GM15510 (cell line): ENCODE measurements around the gene MRAS.

ENCODE experiments used
- POLR2A ChIP-seq: IDR thresholded peaks from 3 replicates; pipeline ENCODE4 v1.6.1; 2011; ENCODE audit warnings: borderline replicate concordance; ENCODE audit not compliant: insufficient read length; ENCODE audit errors: extremely low read depth

Gene MRAS

GRCh38 chr3:138434875-138435772, 86.7 kb downstream of the MRAS start:
- TF ChIP-seq POLR2A, result no peak

GRCh38 chr3:138435840-138436239, 87.5 kb downstream of the MRAS start:
- no peak for TF ChIP-seq POLR2A

- TF ChIP-seq POLR2A, result no peak
These were observed 88.9 kb downstream of the MRAS start for GRCh38 chr3:138437281-138437680.

GRCh38 chr3:138438896-138439295, 90.5 kb downstream of the MRAS start:
- TF ChIP-seq POLR2A, result no peak

GRCh38 chr3:138439646-138440045, 91.3 kb downstream of the MRAS start:
- TF ChIP-seq POLR2A, result no peak

GRCh38 chr3:138440121-138440521, 91.7 kb downstream of the MRAS start:
- no peak for TF ChIP-seq POLR2A

GRCh38 chr3:138440596-138440995, 92.2 kb downstream of the MRAS start:
- TF ChIP-seq POLR2A, result no peak

- TF ChIP-seq POLR2A, result no peak
These were observed 92.9 kb downstream of the MRAS start for GRCh38 chr3:138441256-138441655.

GRCh38 chr3:138441742-138442141, 93.4 kb downstream of the MRAS start:
- no peak for TF ChIP-seq POLR2A

- TF ChIP-seq POLR2A, result no peak
These were observed 94.1 kb downstream of the MRAS start for GRCh38 chr3:138442433-138442832.

GRCh38 chr3:138443091-138443490, 94.7 kb downstream of the MRAS start:
- TF ChIP-seq POLR2A, result no peak

- TF ChIP-seq POLR2A, result no peak
These were observed 95.4 kb downstream of the MRAS start for GRCh38 chr3:138443521-138444503.

GRCh38 chr3:138445236-138445635, 96.9 kb downstream of the MRAS start:
- no peak for TF ChIP-seq POLR2A

GRCh38 chr3:138445654-138446053, 97.3 kb downstream of the MRAS start:
- no peak for TF ChIP-seq POLR2A

- no peak for TF ChIP-seq POLR2A
These were observed 100.3 kb downstream of the MRAS start for GRCh38 chr3:138448631-138449030.
